GM18909 (cell line): Measurements from ENCODE around the gene ZNF385C.

Source experiments
- ATAC-seq: cut with Tn5 transposase; IDR thresholded peaks from one replicate; pipeline ENCODE4 v1.9.1; 2021; ENCODE audit warnings: mild to moderate bottlenecking; ENCODE audit not compliant: unreplicated experiment, poor library complexity

ZNF385C gene

GRCh38 chr17:42052346-42052877, 45.9 kb downstream of the ZNF385C start:
- no peak for ATAC-seq

GRCh38 chr17:42051645-42052044, 46.6 kb downstream of the ZNF385C start:
- ATAC-seq, result no peak

GRCh38 chr17:42051013-42051400, 47.3 kb downstream of the ZNF385C start:
- ATAC-seq, result no peak

- ATAC-seq, result peak; percentile 47
These were observed 47.8 kb downstream of the ZNF385C start, which contains the start of gene C17orf113 for GRCh38 chr17:42050393-42051012. Gene C17orf113, minus strand, starts transcription at chr17:42050601. Its CDS starts 7,225 bp downstream, at chr17:42043376.

GRCh38 chr17:42049834-42050392, 48.4 kb downstream of the ZNF385C start:
- no peak for ATAC-seq

GRCh38 chr17:42047343-42047742, 50.9 kb downstream of the ZNF385C start:
- ATAC-seq, result no peak

GRCh38 chr17:42045719-42046118, 52.6 kb downstream of the ZNF385C start:
- no peak for ATAC-seq

- no peak for ATAC-seq
These were observed 55.5 kb downstream of the ZNF385C start for GRCh38 chr17:42042598-42043319.

GRCh38 chr17:42041619-42042018, 56.7 kb downstream of the ZNF385C start:
- ATAC-seq, result no peak

GRCh38 chr17:42040818-42041217, 57.5 kb downstream of the ZNF385C start:
- no peak for ATAC-seq

GRCh38 chr17:42039794-42040763, 58.2 kb downstream of the ZNF385C start:
- ATAC-seq, result no peak

GRCh38 chr17:42038221-42038973, 59.9 kb downstream of the ZNF385C start:
- no peak for ATAC-seq

- no peak for ATAC-seq
These were observed 64.2 kb downstream of the ZNF385C start for GRCh38 chr17:42034059-42034458.

- ATAC-seq, result no peak
These were observed 66.7 kb downstream of the ZNF385C start for GRCh38 chr17:42031584-42031983.

GRCh38 chr17:42028791-42029127, 69.5 kb downstream of the ZNF385C start:
- no peak for ATAC-seq

GRCh38 chr17:42027961-42028790, 70.1 kb downstream of the ZNF385C start:
- no peak for ATAC-seq

- ATAC-seq, result no peak
These were observed 70.7 kb downstream of the ZNF385C start for GRCh38 chr17:42027590-42027889.

GRCh38 chr17:42026857-42027589, 71.2 kb downstream of the ZNF385C start:
- ATAC-seq, result no peak
